OCI-LY7 (cell line): ENCODE measurements around the gene PITPNM3. TPM values are rescaled to one million over a fixed set of nuclear protein-coding genes. Genes with fewer than 3 reads are reported as not detected.

Experiments used
- BruUV-seq: library from RNA; stranded (reverse); fragments of 400-500 nt; replicated peaks from 2 replicates; lab custom pipeline; 2021; lab: Mats Ljungman, UMichigan
- CTCF ChIA-PET: fragments of 300-600 bp; sonication (Branson Sonifier 250); formaldehyde crosslinking; loops from one replicate; lab custom pipeline; 2022; ENCODE audit warnings: antibody characterized with exemption; ENCODE audit not compliant: unreplicated experiment; lab: Charles Lee
- POLR2A ChIA-PET: fragments of 300-600 bp; sonication (Branson Sonifier 250); formaldehyde crosslinking; loops from one replicate; lab custom pipeline; 2022; ENCODE audit warnings: antibody characterized with exemption; lab: Charles Lee
- DNase-seq: peaks from one replicate; pipeline ENCODE4 v3.0.0-alpha.2; 2015; ENCODE audit warnings: low spot score
- H2AFZ ChIP-seq: fragments of 200-600 bp; sonication (generic), shearing (Covaris generic); 2 replicates; pipeline ENCODE4 v1.6.1; 2014; ENCODE audit warnings: mild to moderate bottlenecking, antibody characterized with exemption, low read length, moderate library complexity
- H3K27ac ChIP-seq: fragments of 200-600 bp; sonication (generic); 2 replicates; pipeline ENCODE4 v1.5.1; 2014; ENCODE audit warnings: mixed run types, low read depth, mild to moderate bottlenecking, moderate library complexity, low read length, inconsistent platforms; ENCODE audit not compliant: poor library complexity, severe bottlenecking
- H3K36me3 ChIP-seq: fragments of 200-600 bp; sonication (generic); 2 replicates; pipeline ENCODE4 v1.6.1; 2014; ENCODE audit warnings: mild to moderate bottlenecking, antibody characterized with exemption, low read length, moderate library complexity, mixed read lengths; ENCODE audit not compliant: insufficient read depth
- H3K4me1 ChIP-seq: fragments of 200-600 bp; sonication (generic); 2 replicates; pipeline ENCODE4 v1.5.1; 2014; ENCODE audit warnings: mild to moderate bottlenecking, low read length; ENCODE audit not compliant: insufficient read depth, poor library complexity, severe bottlenecking
- H3K4me2 ChIP-seq: fragments of 200-600 bp; sonication (generic); 2 replicates; pipeline ENCODE4 v1.6.1; 2014; ENCODE audit warnings: mild to moderate bottlenecking, low read length
- H3K4me3 ChIP-seq: fragments of 200-600 bp; sonication (generic); 2 replicates; pipeline ENCODE4 v1.5.1; 2014; ENCODE audit warnings: mild to moderate bottlenecking, low read depth, low read length; ENCODE audit not compliant: poor library complexity, severe bottlenecking
- H3K79me2 ChIP-seq: fragments of 200-600 bp; sonication (generic); 2 replicates; pipeline ENCODE4 v1.6.1; 2016; ENCODE audit warnings: low read depth, mild to moderate bottlenecking, low read length, moderate library complexity, mixed read lengths; ENCODE audit not compliant: insufficient read depth
- H3K9me2 ChIP-seq: fragments of 200-600 bp; sonication (generic); 2 replicates; pipeline ENCODE4 v1.6.1; 2016; ENCODE audit warnings: mild to moderate bottlenecking, low read length, mixed read lengths; ENCODE audit not compliant: insufficient read depth
- H3K9me3 ChIP-seq: fragments of 200-600 bp; sonication (generic); 2 replicates; pipeline ENCODE4 v1.6.1; 2014; ENCODE audit warnings: mild to moderate bottlenecking, mixed run types, low read length, mixed read lengths
- H4K20me1 ChIP-seq: fragments of 200-600 bp; sonication (generic); 2 replicates; pipeline ENCODE4 v1.6.1; 2014; ENCODE audit warnings: mild to moderate bottlenecking, antibody characterized with exemption, low read length, moderate library complexity, mixed read lengths; ENCODE audit not compliant: insufficient read depth
- CTCF ChIP-seq: fragments of 200-600 bp; sonication (generic); conservative IDR thresholded peaks from 2 replicates; pipeline ENCODE4 v1.5.1; 2014; ENCODE audit warnings: mild to moderate bottlenecking, antibody characterized with exemption, low read length, moderate library complexity, mixed read lengths
- EZH2phosphoT487 ChIP-seq: fragments of 200-600 bp; sonication (generic); IDR thresholded peaks from 2 replicates; pipeline ENCODE4 v1.6.1; 2018; ENCODE audit warnings: low read depth, borderline replicate concordance, mild to moderate bottlenecking, mixed run types, antibody characterized with exemption, low read length, moderate library complexity, mixed read lengths
- intact Hi-C: fragments of 100-400 bp; cut with micrococcal nuclease; formaldehyde crosslinking; loops from one replicate; pipeline ENCODE4 v1.10.0; 2022; ENCODE audit not compliant: unreplicated experiment
- total RNA-seq, 2 experiments: library from RNA; depleted of rRNA in 1 of 2; stranded (reverse); fragments of >200 nt in 1 of 2; shearing (Covaris generic) in 1 of 2; gene quantifications; 2 replicates each; pipeline ENCODE4 v1.2.3, GENCODE V29; 2014 to 2022

The PITPNM3 gene
- total RNA-seq, 2 experiments from 2014 or later: 0.76 to 1.6 TPM

- Histone ChIP-seq H3K27ac (no peak overlapping the region), H2AFZ (no peak overlapping the region), H3K36me3 (no peaks in the 10 kb centered on the region), H4K20me1 (no peaks in the 10 kb centered on the region), H3K79me2 (no peaks in the 10 kb centered on the region), H3K9me3 (no peaks in the 10 kb centered on the region), H3K4me2 (no peak overlapping the region), H3K9me2 (no peaks in the 10 kb centered on the region), H3K4me3 (no peak overlapping the region), H3K4me1 (peaks cover 6% of the 10 kb centered on the region)
- ChIA-PET CTCF (no interaction called here), POLR2A (no interaction called here)
- no peak for DNase-seq
- intact Hi-C loops: no loop called here
- no TSS peak for BruUV-seq
- TF ChIP-seq CTCF: no peak
- no peak for TF ChIP-seq EZH2phosphoT487
Measured at GRCh38 chr17:6523330-6523729, 33.0 kb downstream of the PITPNM3 start.

- H3K27ac ChIP-seq: no peak overlapping the region
Measured at GRCh38 chr17:6521586-6521985, 34.8 kb downstream of the PITPNM3 start.

More at GRCh38 chr17:6521586-6521985, 34.8 kb downstream of the PITPNM3 start:
- H3K4me3 ChIP-seq: no peak overlapping the region
- DNase-seq: no peak
- ChIA-PET POLR2A (interaction anchor here (0.8 kb wide), 1 partner anchor 67 kb away, joined by 3 read pairs; no protein-coding TSS in a partner anchor), CTCF (no interaction called here)
- no peaks in the 10 kb centered on the region for H3K9me3 ChIP-seq
- intact Hi-C loops: no loop called here
- H4K20me1 ChIP-seq: no peaks in the 10 kb centered on the region
- no peaks in the 10 kb centered on the region for H3K9me2 ChIP-seq
- H3K4me2 ChIP-seq: no peak overlapping the region
- 0 out of 2 replicates have a peak overlapping the region, but pooled peaks have one; percentile 46 for H2AFZ ChIP-seq
- no peaks in the 10 kb centered on the region for H3K79me2 ChIP-seq
- no TSS peak for BruUV-seq
- TF ChIP-seq EZH2phosphoT487 (no peak), CTCF (no peak)
- H3K4me1 ChIP-seq: peaks cover 6% of the 10 kb centered on the region
- H3K36me3 ChIP-seq: no peaks in the 10 kb centered on the region
